MCF 10A (cell line): ENCODE data around the gene CTNNA2. TPM values are rescaled to one million over a fixed set of nuclear protein-coding genes. Genes with fewer than 3 reads are reported as not detected.
A peak's percentile ranks its signal among the peaks of the same experiment; 100 is the strongest.

Experiments used
- BruUV-seq: library from RNA; stranded (reverse); fragments of 400-500 nt; replicated peaks from 2 replicates; lab custom pipeline; 2021; lab: Mats Ljungman, UMichigan
- CTCF ChIA-PET: fragments of 300-600 bp; sonication (Branson Sonifier 250); formaldehyde crosslinking; extraction: SDS; loops from one replicate; lab custom pipeline; 2021; ENCODE audit warnings: antibody characterized with exemption, inconsistent platforms; lab: Yijun Ruan, JAX
- POLR2A ChIA-PET: fragments of 300-600, 350-650 bp; sonication (Branson Sonifier 250); formaldehyde crosslinking; extraction: SDS; loops from one replicate; lab custom pipeline; 2020; ENCODE audit warnings: antibody characterized with exemption, inconsistent platforms; lab: Yijun Ruan, JAX
- DNase-seq: peaks from one replicate; pipeline ENCODE4 v3.0.0-alpha.2; 2018; ENCODE audit not compliant: unreplicated experiment
- H3K27ac Mint-ChIP-seq: one replicate; pipeline ENCODE4 v1.8.0; 2022; ENCODE audit warnings: mild to moderate bottlenecking, low read depth, mixed read lengths; ENCODE audit not compliant: unreplicated experiment
- H3K27me3 Mint-ChIP-seq: one replicate; pipeline ENCODE4 v1.8.0; 2022; ENCODE audit warnings: mixed read lengths; ENCODE audit not compliant: insufficient read depth, unreplicated experiment
- H3K36me3 Mint-ChIP-seq: one replicate; pipeline ENCODE4 v1.8.0; 2022; ENCODE audit warnings: mild to moderate bottlenecking, moderate library complexity, mixed read lengths; ENCODE audit not compliant: insufficient read depth, unreplicated experiment
- H3K4me1 Mint-ChIP-seq: one replicate; pipeline ENCODE4 v1.8.0; 2022; ENCODE audit warnings: mixed read lengths; ENCODE audit not compliant: insufficient read depth, unreplicated experiment
- H3K4me3 Mint-ChIP-seq: one replicate; pipeline ENCODE4 v1.8.0; 2022; ENCODE audit warnings: mild to moderate bottlenecking, moderate library complexity, mixed read lengths; ENCODE audit not compliant: unreplicated experiment
- H3K9me3 Mint-ChIP-seq: one replicate; pipeline ENCODE4 v1.8.0; 2022; ENCODE audit warnings: mixed read lengths; ENCODE audit not compliant: unreplicated experiment
- intact Hi-C: fragments of 100-400 bp; cut with micrococcal nuclease; formaldehyde crosslinking; loops from 2 replicates; pipeline ENCODE4 v1.14.1; 2022
- total RNA-seq: library from RNA; stranded (reverse); gene quantifications from 2 replicates; pipeline ENCODE4 v1.2.3, GENCODE V29; 2022
- TF ChIP-seq, protein P1 (sequence below): fragments of 200-600 bp; IDR thresholded peaks from one replicate; pipeline ENCODE4 v1.8.0; 2022; ENCODE audit warnings: antibody characterized with exemption, mild to moderate bottlenecking; ENCODE audit not compliant: unreplicated experiment

Gene CTNNA2
- total RNA-seq, 1 experiment from 2014 or later, result not detected

DNA sequence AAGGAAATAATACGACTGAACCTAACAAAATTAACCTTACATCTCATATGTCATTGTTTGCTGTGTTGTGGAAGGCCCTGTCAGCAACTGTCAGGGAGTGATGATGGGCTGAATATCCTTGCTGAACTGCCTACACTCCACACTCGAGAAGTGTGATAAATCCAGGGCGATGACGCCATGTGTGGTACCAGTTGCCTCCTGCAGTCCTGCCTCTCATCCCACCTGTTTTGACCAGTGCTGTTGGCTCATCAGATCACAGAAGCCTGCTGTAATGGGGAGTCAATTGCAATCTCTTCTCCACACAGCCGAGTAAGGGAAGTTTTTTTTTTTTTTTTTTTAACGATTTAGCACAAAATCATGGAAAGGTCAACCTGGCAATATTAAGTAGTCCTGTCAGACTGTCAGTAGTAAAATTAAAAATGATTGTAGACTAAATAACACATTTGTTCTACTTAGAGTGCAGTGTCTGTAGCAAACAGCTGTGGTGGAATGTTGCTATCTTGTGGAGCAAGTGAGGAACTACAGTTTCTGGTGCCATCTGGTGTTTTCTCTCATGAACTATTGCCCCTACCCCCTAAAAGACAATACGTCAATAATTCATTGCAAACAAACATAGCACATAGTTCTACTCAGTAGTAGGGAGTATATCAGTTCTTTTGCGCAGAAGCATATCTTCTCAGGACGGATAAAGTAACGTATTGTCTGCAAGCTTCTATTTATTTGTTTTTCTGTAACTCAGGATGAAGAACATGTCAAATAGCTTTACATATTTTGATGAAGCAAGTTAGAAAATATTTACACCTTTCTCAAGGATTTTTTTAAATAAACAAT is 347.6 kb downstream of the CTNNA2 start:
- POLR2A ChIA-PET, result interaction anchor here (0.6 kb wide), 1 partner anchor 76 kb away, joined by 3 read pairs; no protein-coding TSS in a partner anchor
- Mint-ChIP-seq H3K9me3 (no peaks in the 10 kb centered on the region), H3K27ac (no peak overlapping the region), H3K36me3 (no peaks in the 10 kb centered on the region), H3K4me3 (no peak overlapping the region), H3K27me3 (peaks cover 2% of the 10 kb centered on the region), H3K4me1 (no peaks in the 10 kb centered on the region)
- DNase-seq, result peak; percentile 27
- no TSS peak for BruUV-seq
- intact Hi-C loops, result loop anchor here (1.0 to 5.0 kb wide), 5 partner anchors 200 to 819 kb away; no protein-coding TSS in a partner anchor
- CTCF ChIA-PET, result interaction anchor here (0.6 to 1.7 kb wide), 13 partner anchors 14 to 869 kb away, joined by 3 to 8 read pairs (median 3); no protein-coding TSS in a partner anchor
- TF ChIP-seq, protein P1, sequence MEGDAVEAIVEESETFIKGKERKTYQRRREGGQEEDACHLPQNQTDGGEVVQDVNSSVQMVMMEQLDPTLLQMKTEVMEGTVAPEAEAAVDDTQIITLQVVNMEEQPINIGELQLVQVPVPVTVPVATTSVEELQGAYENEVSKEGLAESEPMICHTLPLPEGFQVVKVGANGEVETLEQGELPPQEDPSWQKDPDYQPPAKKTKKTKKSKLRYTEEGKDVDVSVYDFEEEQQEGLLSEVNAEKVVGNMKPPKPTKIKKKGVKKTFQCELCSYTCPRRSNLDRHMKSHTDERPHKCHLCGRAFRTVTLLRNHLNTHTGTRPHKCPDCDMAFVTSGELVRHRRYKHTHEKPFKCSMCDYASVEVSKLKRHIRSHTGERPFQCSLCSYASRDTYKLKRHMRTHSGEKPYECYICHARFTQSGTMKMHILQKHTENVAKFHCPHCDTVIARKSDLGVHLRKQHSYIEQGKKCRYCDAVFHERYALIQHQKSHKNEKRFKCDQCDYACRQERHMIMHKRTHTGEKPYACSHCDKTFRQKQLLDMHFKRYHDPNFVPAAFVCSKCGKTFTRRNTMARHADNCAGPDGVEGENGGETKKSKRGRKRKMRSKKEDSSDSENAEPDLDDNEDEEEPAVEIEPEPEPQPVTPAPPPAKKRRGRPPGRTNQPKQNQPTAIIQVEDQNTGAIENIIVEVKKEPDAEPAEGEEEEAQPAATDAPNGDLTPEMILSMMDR, result peak; percentile 80

DNA sequence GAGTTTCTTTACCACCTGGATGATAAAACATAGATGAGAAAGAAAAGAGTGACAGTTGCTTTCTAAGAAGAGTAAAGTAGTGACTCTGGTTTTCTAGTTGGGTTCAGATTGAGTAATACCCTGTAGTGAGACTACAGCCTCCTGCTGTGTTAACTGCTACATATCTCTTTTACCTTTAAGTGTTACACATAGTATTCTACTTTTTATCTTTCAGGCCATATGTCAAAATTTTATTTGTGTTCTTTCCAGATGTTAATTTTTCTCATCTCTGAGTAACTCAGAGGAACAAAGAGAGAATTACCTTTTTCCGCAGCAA is 348.2 kb downstream of the CTNNA2 start:
- no peak for DNase-seq
- intact Hi-C loops, result loop anchor here (2.0 to 5.0 kb wide), 2 partner anchors 624 to 642 kb away; no protein-coding TSS in a partner anchor
- no peaks in the 10 kb centered on the region for H3K9me3 Mint-ChIP-seq
- no peaks in the 10 kb centered on the region for H3K4me1 Mint-ChIP-seq
- H3K36me3 Mint-ChIP-seq, result no peaks in the 10 kb centered on the region
- no TSS peak for BruUV-seq
- ChIA-PET CTCF (interaction anchor here (0.6 to 1.4 kb wide), 11 partner anchors 13 to 869 kb away, joined by 3 to 8 read pairs (median 3); no protein-coding TSS in a partner anchor), POLR2A (interaction anchor here (0.6 kb wide), 2 partner anchors 12 to 77 kb away, joined by 3 read pairs; no protein-coding TSS in a partner anchor)
- H3K4me3 Mint-ChIP-seq, result no peak overlapping the region
- no peaks in the 10 kb centered on the region for H3K27me3 Mint-ChIP-seq
- TF ChIP-seq, protein P1, result no peak
- no peak overlapping the region for H3K27ac Mint-ChIP-seq

GRCh38 chr2:79862756-79863155 is 349.9 kb downstream of the CTNNA2 start:
- intact Hi-C loops, result loop anchor here (5.0 kb wide), 1 partner anchor 625 kb away; no protein-coding TSS in a partner anchor
- H3K4me1 Mint-ChIP-seq, result no peaks in the 10 kb centered on the region
- BruUV-seq, result no TSS peak
- no peak overlapping the region for H3K4me3 Mint-ChIP-seq
- CTCF ChIA-PET, result interaction anchor here (1.3 to 1.6 kb wide), 3 partner anchors 14 to 628 kb away, joined by 4 to 5 read pairs (median 5); no protein-coding TSS in a partner anchor
- DNase-seq, result no peak
- no peak overlapping the region for H3K27ac Mint-ChIP-seq
- TF ChIP-seq, protein P1, result no peak
- no peaks in the 10 kb centered on the region for H3K36me3 Mint-ChIP-seq
- POLR2A ChIA-PET, result interaction anchor here (0.6 kb wide), 1 partner anchor 639 kb away, joined by 3 read pairs; no protein-coding TSS in a partner anchor
- no peaks in the 10 kb centered on the region for H3K9me3 Mint-ChIP-seq
- peaks cover 11% of the 10 kb centered on the region for H3K27me3 Mint-ChIP-seq

GRCh38 chr2:79872656-79873055 is 359.8 kb downstream of the CTNNA2 start:
- CTCF ChIA-PET, result interaction anchor here (1.4 kb wide), 1 partner anchor 12 kb away, joined by 6 read pairs; no protein-coding TSS in a partner anchor
- H3K27me3 Mint-ChIP-seq, result peaks cover 1% of the 10 kb centered on the region
- no TSS peak for BruUV-seq
- no peaks in the 10 kb centered on the region for H3K36me3 Mint-ChIP-seq
- H3K4me1 Mint-ChIP-seq, result no peaks in the 10 kb centered on the region
- DNase-seq, result no peak
- POLR2A ChIA-PET, result interaction anchor here (0.6 kb wide), 1 partner anchor 11 kb away, joined by 3 read pairs; no protein-coding TSS in a partner anchor
- H3K27ac Mint-ChIP-seq, result no peak overlapping the region
- no peak overlapping the region for H3K4me3 Mint-ChIP-seq
- H3K9me3 Mint-ChIP-seq, result no peaks in the 10 kb centered on the region
- TF ChIP-seq, protein P1, result no peak
- intact Hi-C loops, result no loop called here
